HUES64 (cell line): Measurements from ENCODE around the gene HNRNPD. TPM values are rescaled to one million over a fixed set of nuclear protein-coding genes. Genes with fewer than 3 reads are reported as not detected.
A peak's percentile ranks its signal among the peaks of the same experiment; 100 is the strongest.
"Not testable (repeated sequence)": the region's sequence is repeated elsewhere in the genome, so short reads cannot be mapped to it uniquely, and the experiment has no call there.

Experiments
- H3K27ac ChIP-seq: 2 replicates; pipeline ENCODE4 v1.7.0; 2013; ENCODE audit warnings: low read depth, low read length, inconsistent platforms
- H3K27me3 ChIP-seq: 2 replicates; pipeline ENCODE4 v1.6.1; 2013; ENCODE audit warnings: mild to moderate bottlenecking, low read length; ENCODE audit not compliant: insufficient read depth
- H3K36me3 ChIP-seq: 2 replicates; pipeline ENCODE4 v1.6.1; 2013; ENCODE audit warnings: mild to moderate bottlenecking, low read length; ENCODE audit not compliant: insufficient read depth
- H3K4me1 ChIP-seq: 2 replicates; pipeline ENCODE4 v1.6.1; 2013; ENCODE audit warnings: mild to moderate bottlenecking, low read length, moderate library complexity; ENCODE audit not compliant: insufficient read depth
- H3K4me3 ChIP-seq: 2 replicates; pipeline ENCODE4 v1.5.1; 2013; ENCODE audit warnings: mild to moderate bottlenecking, low read length, moderate library complexity
- H3K9ac ChIP-seq: 2 replicates; pipeline ENCODE4 v1.6.1; 2013; ENCODE audit warnings: mild to moderate bottlenecking, low read depth, low read length
- H3K9me3 ChIP-seq: 2 replicates; pipeline ENCODE4 v1.6.1; 2013; ENCODE audit warnings: low read depth, low read length; ENCODE audit not compliant: insufficient read depth
- WGBS: fragments of 150-250, 120-280 bp; methylation state at CpG from one replicate; pipeline ENCODE4 v1.1.7; 2013; ENCODE audit warnings: missing lambda C conversion rate; 5-methylcytosine and 5-hydroxymethylcytosine counted together
- polyA plus RNA-seq, 2 experiments: library from polyadenylated mRNA; stranded (reverse); fragments of 50-300 nt; gene quantifications; one replicate each; pipeline ENCODE4 v1.2.3, GENCODE V29; 2013

The HNRNPD gene, protein sequence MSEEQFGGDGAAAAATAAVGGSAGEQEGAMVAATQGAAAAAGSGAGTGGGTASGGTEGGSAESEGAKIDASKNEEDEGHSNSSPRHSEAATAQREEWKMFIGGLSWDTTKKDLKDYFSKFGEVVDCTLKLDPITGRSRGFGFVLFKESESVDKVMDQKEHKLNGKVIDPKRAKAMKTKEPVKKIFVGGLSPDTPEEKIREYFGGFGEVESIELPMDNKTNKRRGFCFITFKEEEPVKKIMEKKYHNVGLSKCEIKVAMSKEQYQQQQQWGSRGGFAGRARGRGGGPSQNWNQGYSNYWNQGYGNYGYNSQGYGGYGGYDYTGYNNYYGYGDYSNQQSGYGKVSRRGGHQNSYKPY
- polyA plus RNA-seq (2013, experiment 1 of 2) = 446 TPM
- 473 TPM for polyA plus RNA-seq (2013, experiment 2 of 2)

- H3K9me3 ChIP-seq = no peaks in the 10 kb centered on the region
- peak within 1 kb of the TSS; percentile 100 for H3K27ac ChIP-seq
- H3K4me3 ChIP-seq = peak within 1 kb of the TSS; percentile 83
- peaks cover 21% of the 10 kb centered on the region for H3K4me1 ChIP-seq
- H3K9ac ChIP-seq = peak within 1 kb of the TSS; percentile 100
- no peaks in the 10 kb centered on the region for H3K27me3 ChIP-seq
- WGBS = under 1% methylated on average over 83 of the region's 83 CpGs
- peaks cover 36% of the 10 kb centered on the region for H3K36me3 ChIP-seq
These were observed at the start of gene HNRNPD for GRCh38 chr4:82373816-82374625. Gene HNRNPD, minus strand, starts transcription at chr4:82373991. Its CDS starts 313 bp downstream, at chr4:82373678.

DNA sequence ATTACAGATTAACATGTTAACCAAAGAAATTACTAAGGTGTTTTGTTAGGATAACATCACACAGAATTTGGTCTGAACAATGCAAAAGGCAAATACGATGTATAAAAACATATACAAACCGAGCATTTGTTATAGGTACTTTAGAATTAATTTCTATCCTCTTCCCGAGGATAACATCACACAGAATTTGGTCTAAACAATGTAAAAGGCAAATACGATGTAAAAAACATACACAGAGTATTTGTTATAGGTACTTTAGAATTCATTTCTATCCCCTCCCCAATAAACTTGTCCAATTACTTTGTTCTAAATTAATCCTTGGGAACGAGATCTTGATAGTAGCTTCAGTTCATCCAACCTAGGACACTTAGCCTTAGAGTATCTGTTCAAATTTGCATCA is 48.8 kb upstream of the HNRNPD start:
- H3K4me3 ChIP-seq = no peak overlapping the region
- WGBS = 88% methylated on average over 1 of the region's 5 CpGs

GRCh38 chr4:82421796-82422560 is 48.2 kb upstream of the HNRNPD start:
- no peak overlapping the region for H3K9ac ChIP-seq
- peaks cover 7% of the 10 kb centered on the region; the same call in 1 of the 2 replicates for H3K4me1 ChIP-seq
- 91% methylated on average over 13 of the region's 13 CpGs for WGBS

More for the DNA sequence above, 48.8 kb upstream of the HNRNPD start:
- no peak overlapping the region for H3K27ac ChIP-seq
- no peaks in the 10 kb centered on the region for H3K27me3 ChIP-seq
- peaks cover 12% of the 10 kb centered on the region; the same call in 1 of the 2 replicates for H3K4me1 ChIP-seq
- H3K36me3 ChIP-seq = peaks cover 50% of the 10 kb centered on the region
- no peak overlapping the region for H3K9ac ChIP-seq
- no peaks in the 10 kb centered on the region for H3K9me3 ChIP-seq

GRCh38 chr4:82419451-82419850 is 45.7 kb upstream of the HNRNPD start:
- Histone ChIP-seq H3K9ac (no peak overlapping the region), H3K27me3 (no peaks in the 10 kb centered on the region; the same call in 1 of the 2 replicates), H3K4me3 (no peak overlapping the region), H3K27ac (no peak overlapping the region), H3K9me3 (no peaks in the 10 kb centered on the region), H3K36me3 (peaks cover 19% of the 10 kb centered on the region), H3K4me1 (no peaks in the 10 kb centered on the region)
- WGBS = 86% methylated on average over 2 of the region's 3 CpGs

More at GRCh38 chr4:82421796-82422560, 48.2 kb upstream of the HNRNPD start:
- Histone ChIP-seq H3K27ac (no peak overlapping the region), H3K4me3 (no peak overlapping the region), H3K36me3 (peaks cover 44% of the 10 kb centered on the region), H3K27me3 (no peaks in the 10 kb centered on the region), H3K9me3 (no peaks in the 10 kb centered on the region)

DNA sequence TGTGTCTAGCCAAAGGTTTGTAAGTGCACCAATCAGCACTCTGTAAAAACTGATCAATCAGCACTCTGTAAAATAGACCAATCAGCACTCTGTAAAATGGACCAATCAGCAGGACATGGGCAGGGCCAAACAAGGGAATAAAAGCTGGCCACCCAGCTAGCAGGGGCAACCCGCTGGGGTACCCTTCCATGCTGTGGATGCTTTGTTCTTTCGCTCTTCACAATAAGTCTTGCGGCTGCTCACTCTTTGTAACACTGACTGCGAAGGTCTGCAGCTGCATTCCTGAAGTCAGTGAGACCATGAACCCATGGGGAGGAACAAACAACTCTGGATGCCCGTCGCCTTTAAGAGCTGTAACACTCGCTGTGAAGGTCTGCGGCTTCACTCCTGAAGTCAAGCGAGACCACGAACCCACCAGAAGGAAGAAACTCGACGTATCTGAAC is 42.2 kb upstream of the HNRNPD start:
- no peaks in the 10 kb centered on the region for H3K4me1 ChIP-seq
- no peak overlapping the region; the same call in 1 of the 2 replicates for H3K27ac ChIP-seq
- H3K36me3 ChIP-seq = no peaks in the 10 kb centered on the region
- no peaks in the 10 kb centered on the region for H3K9me3 ChIP-seq
- H3K4me3 ChIP-seq = no peak overlapping the region
- H3K9ac ChIP-seq = no peak overlapping the region
- 76% methylated on average over 12 of the region's 12 CpGs for WGBS
- no peaks in the 10 kb centered on the region; the same call in 1 of the 2 replicates for H3K27me3 ChIP-seq

DNA sequence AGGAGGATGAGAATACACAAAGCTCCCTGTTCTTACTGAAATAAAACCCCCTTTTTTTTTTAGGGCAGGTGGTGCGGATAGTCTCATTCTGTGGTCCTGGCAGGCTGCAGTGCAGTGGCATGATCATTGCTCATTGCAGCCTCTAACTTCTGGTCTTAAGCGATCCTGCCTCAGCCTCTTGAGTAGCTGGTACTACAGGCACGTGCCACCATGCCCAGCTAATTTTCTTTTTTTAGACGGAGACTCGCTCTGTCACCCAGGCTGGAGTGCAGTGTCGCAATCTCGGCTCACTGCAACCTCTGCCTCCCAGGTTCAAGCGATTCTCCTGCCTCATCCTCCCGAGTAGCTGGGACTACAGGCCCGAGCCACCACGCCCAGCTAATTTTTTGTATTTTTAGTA is 41.3 kb upstream of the HNRNPD start:
- H3K36me3 ChIP-seq, H3K9ac ChIP-seq, H3K4me3 ChIP-seq, H3K27ac ChIP-seq, H3K4me1 ChIP-seq, H3K27me3 ChIP-seq, H3K9me3 ChIP-seq: not testable (repeated sequence)
- 94% methylated on average over 11 of the region's 11 CpGs for WGBS

DNA sequence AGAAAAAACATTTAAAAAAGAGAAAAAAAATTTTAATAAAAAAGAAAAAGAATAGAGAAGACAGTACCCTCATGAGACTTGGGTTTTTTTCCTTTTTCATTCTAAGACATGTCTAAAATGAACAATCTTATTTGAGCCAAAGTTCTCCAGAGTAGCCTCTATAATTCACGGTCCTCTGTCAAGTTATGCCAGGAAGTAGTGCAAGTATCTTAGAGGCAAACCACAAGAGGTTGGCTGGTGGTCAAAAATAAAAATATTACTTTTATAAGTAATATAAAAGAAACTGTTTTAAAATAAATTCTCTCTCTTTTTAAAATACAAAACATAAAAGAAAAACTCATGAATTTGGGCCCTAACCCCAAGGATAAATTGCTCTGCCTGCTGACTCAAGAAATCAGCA is 29.9 kb upstream of the HNRNPD start:
- Histone ChIP-seq H3K9ac (no peak overlapping the region), H3K4me3 (no peak overlapping the region), H3K36me3 (no peaks in the 10 kb centered on the region), H3K9me3 (no peaks in the 10 kb centered on the region), H3K4me1 (no peaks in the 10 kb centered on the region), H3K27ac (no peak overlapping the region), H3K27me3 (no peaks in the 10 kb centered on the region)
- WGBS = 100% methylated on average over 1 of the region's 1 CpG

- Histone ChIP-seq H3K27me3 (no peaks in the 10 kb centered on the region), H3K4me1 (no peaks in the 10 kb centered on the region), H3K36me3 (no peaks in the 10 kb centered on the region), H3K9me3 (no peaks in the 10 kb centered on the region), H3K27ac (no peak overlapping the region), H3K9ac (no peak overlapping the region), H3K4me3 (no peak overlapping the region)
- 92% methylated on average over 17 of the region's 17 CpGs for WGBS
These were observed 28.5 kb upstream of the HNRNPD start for GRCh38 chr4:82402196-82402775.

DNA sequence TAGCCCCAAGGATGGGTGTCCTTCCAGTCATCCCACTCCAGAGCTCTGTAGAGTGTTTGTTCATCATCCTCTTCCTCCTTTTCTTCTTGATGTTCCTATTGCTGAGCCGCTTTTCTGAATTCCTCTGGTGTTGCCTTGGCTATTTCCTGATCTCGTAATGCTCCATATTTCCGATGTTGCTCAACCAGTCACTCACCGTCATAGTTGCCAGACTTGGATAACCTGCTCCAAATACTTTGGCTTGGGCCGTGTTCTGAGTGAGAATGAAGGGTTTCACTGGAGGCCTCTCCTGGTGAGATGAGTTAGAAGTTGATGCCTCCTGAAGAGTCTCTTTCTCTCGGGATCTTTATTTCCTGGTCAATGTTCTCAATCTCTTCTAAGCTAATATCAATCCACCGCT is 27.8 kb upstream of the HNRNPD start:
- no peaks in the 10 kb centered on the region for H3K27me3 ChIP-seq
- no peak overlapping the region for H3K27ac ChIP-seq
- no peaks in the 10 kb centered on the region for H3K36me3 ChIP-seq
- no peak overlapping the region for H3K9ac ChIP-seq
- H3K9me3 ChIP-seq = no peaks in the 10 kb centered on the region
- H3K4me3 ChIP-seq = no peak overlapping the region
- WGBS = 96% methylated on average over 7 of the region's 7 CpGs
- H3K4me1 ChIP-seq = no peaks in the 10 kb centered on the region

- Histone ChIP-seq H3K4me1 (0 out of 2 replicates have a peak, but pooled peaks cover 3% of the 10 kb centered on the region), H3K4me3 (no peak overlapping the region), H3K9ac (no peak overlapping the region), H3K27ac (no peak overlapping the region), H3K9me3 (no peaks in the 10 kb centered on the region), H3K36me3 (no peaks in the 10 kb centered on the region), H3K27me3 (no peaks in the 10 kb centered on the region)
- 83% methylated on average over 1 of the region's 1 CpG for WGBS
These were observed 24.5 kb upstream of the HNRNPD start for GRCh38 chr4:82398263-82398662.
